Measurements from ENCODE around the gene CFAP20DC.
"Not testable (repeated sequence)": the region's sequence is repeated elsewhere in the genome, so short reads cannot be mapped to it uniquely, and the experiment has no call there.

Gene CFAP20DC

DNA sequence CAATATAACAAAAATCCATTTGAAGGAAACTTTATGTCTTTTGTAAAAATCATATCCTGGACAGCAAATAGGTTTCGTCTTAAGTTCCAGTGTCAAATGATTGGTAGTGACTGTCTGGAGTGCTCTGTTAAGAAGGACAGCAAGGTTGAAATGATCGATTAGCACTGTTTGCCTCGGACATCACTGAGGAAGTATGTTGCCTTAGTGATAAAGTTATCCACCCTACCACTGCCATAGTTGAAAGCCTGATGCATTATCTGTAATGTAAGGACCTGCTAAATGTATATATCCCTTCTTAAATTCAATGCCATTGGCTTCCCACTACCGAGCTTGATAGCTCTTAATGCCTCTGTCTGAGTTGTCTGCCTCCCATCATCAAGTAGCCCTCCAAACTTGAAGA lies 70.0 kb downstream of the CFAP20DC start:
- no peak overlapping the region for H3K4me3 ChIP-seq (ENCODE audit: low read length)
- H4K20me1 ChIP-seq (ENCODE audit: insufficient read depth, low read length) = no peaks in the 10 kb centered on the region
- no peaks in the 10 kb centered on the region for H3K36me3 ChIP-seq (replicated peaks; ENCODE audit: low read depth, low read length)
- no peaks in the 10 kb centered on the region for H3K79me2 ChIP-seq (ENCODE audit: low read length)
- peaks cover 13% of the 10 kb centered on the region; the same call in 1 of the 2 replicates for H3K27me3 ChIP-seq (ENCODE audit: low read depth, low read length)
- TF ChIP-seq EZH2phosphoT487 (IDR thresholded peaks at IDR 0.05; ENCODE audit: low read depth) (no peak), CTCF (IDR thresholded peaks at IDR 0.05; ENCODE audit: low read depth, low read length) (no peak)
- no peaks in the 10 kb centered on the region for H3K4me1 ChIP-seq (ENCODE audit: low read length)
- H3K27ac ChIP-seq (ENCODE audit: low read length) = no peak overlapping the region
- no peak overlapping the region for H3K9ac ChIP-seq (ENCODE audit: low read length)
- no peaks in the 10 kb centered on the region for H3K9me3 ChIP-seq (ENCODE audit: insufficient read depth, low read length)
- no peak overlapping the region for H2AFZ ChIP-seq (ENCODE audit: low read depth, low read length)
- no peak overlapping the region for H3K4me2 ChIP-seq (ENCODE audit: low read length)

GRCh38 chr3:58973796-58974195 lies 76.0 kb downstream of the CFAP20DC start:
- H3K4me3 ChIP-seq (ENCODE audit: low read length) = no peak overlapping the region
- H3K9ac ChIP-seq (ENCODE audit: low read length) = no peak overlapping the region
- no peaks in the 10 kb centered on the region for H4K20me1 ChIP-seq (ENCODE audit: insufficient read depth, low read length)
- peaks cover 33% of the 10 kb centered on the region for H3K27me3 ChIP-seq (ENCODE audit: low read depth, low read length)
- no peak overlapping the region for H3K4me2 ChIP-seq (ENCODE audit: low read length)
- no peaks in the 10 kb centered on the region for H3K79me2 ChIP-seq (ENCODE audit: low read length)
- no peaks in the 10 kb centered on the region for H3K4me1 ChIP-seq (ENCODE audit: low read length)
- H2AFZ ChIP-seq (ENCODE audit: low read depth, low read length) = no peak overlapping the region
- no peaks in the 10 kb centered on the region for H3K9me3 ChIP-seq (ENCODE audit: insufficient read depth, low read length)
- TF ChIP-seq CTCF (IDR thresholded peaks at IDR 0.05; ENCODE audit: low read depth, low read length) = no peak
- TF ChIP-seq EZH2phosphoT487 (IDR thresholded peaks at IDR 0.05; ENCODE audit: low read depth) = no peak
- no peaks in the 10 kb centered on the region for H3K36me3 ChIP-seq (replicated peaks; ENCODE audit: low read depth, low read length)
- H3K27ac ChIP-seq (ENCODE audit: low read length) = no peak overlapping the region

- H2AFZ ChIP-seq (ENCODE audit: low read depth, low read length); H3K9ac ChIP-seq (ENCODE audit: low read length); H3K4me1 ChIP-seq (ENCODE audit: low read length); H3K4me2 ChIP-seq (ENCODE audit: low read length); H3K36me3 ChIP-seq (replicated peaks; ENCODE audit: low read depth, low read length); H3K27ac ChIP-seq (ENCODE audit: low read length); H4K20me1 ChIP-seq (ENCODE audit: insufficient read depth, low read length); H3K79me2 ChIP-seq (ENCODE audit: low read length); H3K4me3 ChIP-seq (ENCODE audit: low read length); H3K9me3 ChIP-seq (ENCODE audit: insufficient read depth, low read length): not testable (repeated sequence)
- H3K27me3 ChIP-seq (ENCODE audit: low read depth, low read length) = peaks cover 17% of the 10 kb centered on the region; the same call in 1 of the 2 replicates
Observed at GRCh38 chr3:58967866-58968265, 82.0 kb downstream of the CFAP20DC start.

GRCh38 chr3:58965865-58966264 lies 84.0 kb downstream of the CFAP20DC start:
- no peak overlapping the region for H3K4me3 ChIP-seq (ENCODE audit: low read length)
- no peak overlapping the region for H2AFZ ChIP-seq (ENCODE audit: low read depth, low read length)
- H3K27ac ChIP-seq (ENCODE audit: low read length) = no peak overlapping the region
- H3K9ac ChIP-seq (ENCODE audit: low read length) = no peak overlapping the region
- peaks cover 10% of the 10 kb centered on the region; the same call in 1 of the 2 replicates for H3K27me3 ChIP-seq (ENCODE audit: low read depth, low read length)
- TF ChIP-seq CTCF (IDR thresholded peaks at IDR 0.05; ENCODE audit: low read depth, low read length) (no peak), EZH2phosphoT487 (IDR thresholded peaks at IDR 0.05; ENCODE audit: low read depth) (no peak)
- no peaks in the 10 kb centered on the region for H3K4me1 ChIP-seq (ENCODE audit: low read length)
- H3K9me3 ChIP-seq (ENCODE audit: insufficient read depth, low read length) = no peaks in the 10 kb centered on the region
- no peaks in the 10 kb centered on the region for H3K36me3 ChIP-seq (replicated peaks; ENCODE audit: low read depth, low read length)
- H3K4me2 ChIP-seq (ENCODE audit: low read length) = no peak overlapping the region
- no peaks in the 10 kb centered on the region for H4K20me1 ChIP-seq (ENCODE audit: insufficient read depth, low read length)
- H3K79me2 ChIP-seq (ENCODE audit: low read length) = no peaks in the 10 kb centered on the region

Data from OCI-LY3 (cell line).